Fibroblast of skin of scalp (primary cell): Measurements from ENCODE around the gene NR4A1.
"Not testable (repeated sequence)": the region's sequence is repeated elsewhere in the genome, so short reads cannot be mapped to it uniquely, and the experiment has no call there.

Experiments used
- DNase-seq: peaks from one replicate; pipeline ENCODE4 v3.0.0-alpha.2; 2013

Gene NR4A1

GRCh38 chr12:52104431-52105089 is 53.3 kb downstream of the NR4A1 start:
- not testable (repeated sequence) for DNase-seq
